Left lobe of liver (tissue), 2 donors: ENCODE data around the gene DCP1A. TPM values are rescaled to one million over a fixed set of nuclear protein-coding genes. Genes with fewer than 3 reads are reported as not detected.
"Not testable (repeated sequence)": the region's sequence is repeated elsewhere in the genome, so short reads cannot be mapped to it uniquely, and the experiment has no call there.

Experiments
- ATAC-seq: fragments of 200-7000 bp; cut with Tn5 transposase; one replicate; pipeline ENCODE4 v1.9.1; 2020; ENCODE audit warnings: mild to moderate bottlenecking, moderate library complexity
- DNase-seq: peaks from one replicate; pipeline ENCODE4 v3.0.0-alpha.2; 2020; ENCODE audit warnings: low spot score
- total RNA-seq: library from RNA; stranded (reverse); gene quantifications from one replicate; pipeline ENCODE4 v1.2.1, GENCODE V29; 2021
- donor health status: DM: no; HTN: no; CAD: no; lungs with moderate emphysema.
- donor health status: DM: no; HTN: yes; CAD: no.

The DCP1A gene
- total RNA-seq, 1 donor from 2014 or later: 5.9 TPM

DNA sequence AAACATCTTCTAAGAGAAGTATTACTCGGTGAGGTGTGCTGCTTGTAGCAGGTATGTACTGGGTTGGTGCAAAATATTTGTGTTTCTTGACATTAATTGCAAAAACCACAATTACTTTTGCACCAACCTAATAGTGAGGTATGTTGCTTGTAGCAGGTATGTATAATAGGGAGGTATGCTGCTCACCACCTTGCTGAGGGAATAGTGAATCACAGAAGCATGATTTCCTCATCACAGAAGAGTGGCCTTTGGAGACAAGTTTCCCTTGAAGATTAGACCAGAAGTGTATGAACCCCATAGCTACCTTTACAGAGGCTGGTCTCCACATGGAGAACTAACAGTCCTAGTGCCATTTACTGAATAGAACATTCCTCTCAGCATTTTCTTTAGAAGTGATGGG is 15.5 kb downstream of the DCP1A start:
- no peak for DNase-seq
- no peak for ATAC-seq

DNA sequence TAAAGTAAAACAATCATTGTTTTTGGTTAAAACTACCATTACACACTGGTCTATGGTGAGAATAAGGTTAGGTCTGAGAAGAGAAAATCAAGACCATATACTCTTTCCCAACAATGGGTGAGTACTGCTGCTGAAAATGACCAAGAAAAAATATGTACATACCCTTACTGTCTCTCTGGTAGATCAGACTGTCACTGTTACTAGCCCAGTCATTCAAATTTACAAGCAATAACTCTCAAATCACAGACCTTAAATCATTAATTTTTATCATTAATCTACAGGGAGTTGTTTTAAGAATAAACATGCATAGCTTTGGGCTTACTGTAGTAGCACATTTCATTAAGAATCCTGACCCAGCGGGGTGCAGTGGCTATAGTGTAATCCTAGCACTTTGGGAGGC is 17.4 kb downstream of the DCP1A start:
- no peak for DNase-seq
- ATAC-seq: no peak

DNA sequence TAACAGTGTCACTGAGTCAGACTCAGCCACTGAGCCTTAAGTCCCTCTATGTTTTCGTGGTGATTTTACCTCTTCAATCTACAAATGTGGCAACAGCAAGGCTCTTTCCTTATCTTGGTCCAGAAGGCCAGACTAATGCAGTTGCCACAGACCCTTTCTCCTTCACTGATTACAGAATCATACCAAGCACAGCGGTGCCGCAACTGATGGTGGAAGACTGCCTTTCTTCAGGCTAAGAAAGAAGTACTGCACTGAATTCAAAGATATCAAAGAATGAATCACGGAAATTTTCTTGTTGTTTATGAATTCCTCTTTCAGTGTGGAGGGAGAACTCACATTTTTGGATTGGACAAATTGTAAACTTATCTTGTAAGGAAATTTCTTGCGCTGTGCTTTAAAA is 18.6 kb downstream of the DCP1A start:
- DNase-seq (no peak), ATAC-seq (no peak)

DNA sequence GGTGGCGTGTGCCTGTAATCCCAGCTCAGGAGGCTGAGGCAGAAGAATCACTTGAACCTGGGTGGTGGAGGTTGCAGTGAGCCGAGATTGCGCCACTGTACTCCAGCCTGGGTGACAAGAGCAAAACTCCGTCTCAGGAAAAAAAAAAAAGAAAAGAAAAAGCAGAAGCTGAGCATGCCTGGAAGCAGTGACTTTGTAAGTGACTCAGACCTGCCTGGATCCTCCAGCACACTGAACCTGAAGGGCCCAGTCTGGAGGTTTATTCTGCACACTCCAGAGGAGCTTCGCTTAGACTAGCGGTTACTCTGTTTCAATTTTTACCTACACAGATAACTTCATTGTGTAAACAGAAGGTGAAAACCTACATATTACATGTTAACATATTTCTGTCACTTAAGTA is 19.4 kb downstream of the DCP1A start:
- ATAC-seq, DNase-seq: not testable (repeated sequence)

DNA sequence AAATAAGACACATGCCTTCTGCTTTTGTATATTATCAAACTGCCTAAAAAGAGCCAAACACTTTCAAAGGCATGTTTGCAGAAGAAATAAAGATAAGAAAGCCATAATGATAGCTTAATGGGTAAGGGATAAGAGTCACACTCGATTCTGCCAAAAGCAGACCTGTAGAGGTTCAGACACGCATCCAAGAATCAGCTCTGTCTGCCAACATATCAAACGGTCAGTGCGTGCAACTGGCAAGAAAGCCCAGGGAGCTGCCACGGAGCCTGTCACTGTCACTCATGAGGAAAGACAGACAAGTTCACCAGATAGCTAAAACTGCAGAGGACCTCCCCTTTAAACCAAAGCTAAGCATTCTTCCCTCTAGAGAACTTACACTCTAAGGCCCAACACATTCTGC is 23.2 kb downstream of the DCP1A start:
- DNase-seq (no peak), ATAC-seq (peak; percentile 60)

DNA sequence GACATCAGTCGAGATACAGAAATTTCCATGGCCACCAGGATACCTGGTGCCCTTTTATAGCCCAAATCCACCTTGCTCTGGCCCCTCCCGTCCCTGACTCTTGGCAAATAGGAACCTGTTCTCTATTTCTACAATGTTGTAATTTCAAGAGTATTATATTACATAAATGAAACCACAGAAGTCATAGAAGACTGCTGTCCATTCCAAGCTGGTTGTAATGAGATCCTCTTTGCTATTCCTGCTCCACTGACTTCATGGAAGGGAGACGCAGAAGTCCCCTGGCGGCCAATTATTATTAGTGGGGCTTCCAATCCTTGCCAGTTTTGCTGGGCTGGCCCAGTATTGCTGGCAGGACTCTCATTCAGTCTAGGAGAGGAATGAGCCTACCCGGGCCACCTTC is 26.6 kb downstream of the DCP1A start:
- DNase-seq: no peak

DNA sequence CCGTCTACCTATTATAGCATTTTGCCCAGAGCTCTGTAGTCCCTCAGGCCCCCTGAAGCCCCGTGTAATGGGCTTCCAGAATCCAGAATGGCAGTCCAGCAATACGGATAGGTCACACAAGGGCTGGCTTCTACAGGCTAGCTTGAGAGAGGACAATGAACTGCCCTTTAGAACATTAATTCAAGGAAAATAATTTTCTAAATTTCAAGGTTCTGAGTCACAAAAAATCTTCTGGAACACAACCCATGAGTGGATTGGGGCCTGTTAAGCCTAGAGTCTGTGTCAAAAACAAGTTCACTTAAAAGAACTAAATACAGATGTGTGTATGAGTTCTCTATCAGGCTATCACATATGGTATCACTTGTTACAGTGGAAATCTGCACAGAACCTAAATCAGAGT is 28.8 kb downstream of the DCP1A start:
- no peak for DNase-seq
- no peak for ATAC-seq

More for the DNA sequence above, 26.6 kb downstream of the DCP1A start:
- no peak for ATAC-seq

DNA sequence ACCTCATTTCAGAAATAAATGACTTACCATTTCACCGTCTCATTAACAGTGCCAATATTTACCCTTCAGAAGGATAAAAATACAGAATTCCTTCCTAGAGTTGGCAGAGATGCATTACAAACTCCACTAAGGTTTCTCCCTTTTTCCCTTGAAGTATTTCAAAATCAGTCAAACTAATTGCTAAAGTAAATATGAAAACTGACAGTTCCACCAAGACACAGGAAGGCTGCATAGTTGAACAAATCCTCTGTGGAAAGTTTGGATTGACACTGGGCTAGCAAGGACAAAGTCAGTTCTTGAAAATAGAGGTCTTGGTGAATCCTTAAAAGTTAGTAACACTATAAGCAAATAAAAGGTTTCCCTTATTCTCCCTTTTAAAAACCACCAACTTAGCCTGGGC is 34.5 kb downstream of the DCP1A start:
- no peak for ATAC-seq

DNA sequence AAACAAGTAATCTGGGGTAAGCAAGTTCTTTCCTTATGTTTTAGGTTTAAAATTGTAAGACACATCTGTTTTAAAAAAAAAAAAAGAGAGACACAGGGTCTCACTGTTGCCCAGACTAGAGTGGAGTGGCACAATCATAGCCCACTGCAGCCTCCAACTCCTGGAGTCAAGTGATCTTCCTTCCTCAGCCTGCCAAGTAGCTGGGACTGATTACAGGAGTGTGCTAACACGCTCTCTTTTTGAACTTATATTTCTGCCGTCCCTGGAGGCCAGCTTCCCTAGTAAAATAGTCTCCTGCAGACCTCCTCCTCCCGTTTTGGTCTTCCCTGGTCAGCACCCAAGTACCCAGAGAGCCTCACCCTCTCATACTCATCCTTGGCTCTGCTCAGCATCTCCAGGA is 35.5 kb downstream of the DCP1A start:
- DNase-seq (no peak), ATAC-seq (no peak)

More for the DNA sequence above, 34.5 kb downstream of the DCP1A start:
- no peak for DNase-seq

DNA sequence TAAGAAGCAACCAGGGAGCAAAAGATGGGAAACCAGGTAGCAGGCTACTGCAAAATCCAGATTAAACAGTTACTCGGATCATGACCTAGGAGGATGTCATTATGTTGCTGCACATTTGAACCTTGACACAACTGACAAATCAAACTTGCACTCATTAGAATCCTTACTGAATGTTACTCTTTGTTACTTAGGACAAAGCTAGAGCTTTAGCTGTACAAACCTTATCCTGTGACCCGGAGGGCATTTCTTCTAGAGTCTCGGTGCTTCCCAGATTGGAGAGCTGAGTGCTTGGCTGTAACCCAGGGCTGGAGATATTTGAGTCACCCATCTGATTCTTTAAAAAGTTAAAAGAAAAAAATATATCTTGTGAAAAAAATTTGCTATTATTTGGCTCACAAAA is 43.4 kb downstream of the DCP1A start:
- DNase-seq (no peak), ATAC-seq (peak; percentile 68)

DNA sequence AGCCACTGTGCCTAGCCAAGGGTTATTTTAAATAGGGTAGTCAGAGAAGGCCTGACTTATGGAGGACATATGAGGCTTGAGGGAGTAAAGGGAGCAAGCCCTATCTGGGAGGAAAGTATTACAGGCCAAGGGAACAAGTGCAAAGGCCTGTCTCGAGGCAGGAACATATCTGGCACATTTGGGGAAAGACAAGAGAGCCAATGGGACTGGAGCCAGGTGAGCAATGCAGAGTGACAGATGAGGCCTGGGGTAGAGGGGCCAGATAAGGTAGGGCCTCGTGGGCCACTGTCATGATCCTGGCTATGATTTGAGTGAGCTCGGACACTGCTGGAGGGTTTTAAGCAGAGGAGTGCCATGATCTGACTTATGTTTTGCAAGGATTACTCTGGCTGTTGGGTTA is 43.8 kb downstream of the DCP1A start:
- peak; percentile 57 for DNase-seq

DNA sequence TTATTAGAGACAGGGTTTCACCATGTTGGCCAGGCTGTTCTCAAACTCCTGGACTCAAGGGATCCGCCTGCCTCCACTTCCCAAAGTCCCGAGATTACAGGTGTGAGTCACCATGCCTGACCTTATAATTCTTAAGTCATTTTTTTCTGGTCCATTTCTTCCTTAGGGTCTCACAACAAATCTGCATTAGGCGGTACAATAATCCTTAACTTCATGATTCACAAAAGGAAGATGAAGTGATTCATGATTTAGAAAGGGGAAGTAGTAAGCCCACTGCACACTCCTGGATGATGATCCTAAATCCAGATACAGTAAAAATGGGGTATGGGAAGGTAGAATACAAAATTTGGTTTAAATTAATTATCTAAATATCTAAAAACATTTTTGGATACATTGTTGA is 46.5 kb downstream of the DCP1A start:
- DNase-seq: no peak
- ATAC-seq: no peak

More for the DNA sequence above, 43.8 kb downstream of the DCP1A start:
- ATAC-seq: peak; percentile 78

DNA sequence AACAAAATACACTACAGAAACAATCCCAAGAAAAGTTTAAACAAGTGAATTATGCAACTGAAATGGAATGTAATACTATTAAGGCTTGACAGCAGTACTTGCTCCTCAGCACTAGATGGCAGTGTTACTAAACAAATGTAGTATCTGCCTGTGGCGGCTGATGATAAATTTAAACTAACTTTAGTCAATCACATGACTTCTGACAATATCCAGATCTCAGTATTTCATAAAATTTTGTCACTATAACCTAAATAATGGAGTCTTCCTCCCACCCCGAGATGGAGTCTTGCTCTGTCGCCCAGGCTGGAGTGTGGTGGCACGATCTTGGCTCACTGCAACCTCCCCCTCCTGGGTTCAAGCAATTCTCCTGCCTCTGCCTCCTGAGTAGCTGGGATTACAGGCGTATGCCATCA is 47.7 kb downstream of the DCP1A start:
- DNase-seq: not testable (repeated sequence)
- peak; percentile 83 for ATAC-seq

DNA sequence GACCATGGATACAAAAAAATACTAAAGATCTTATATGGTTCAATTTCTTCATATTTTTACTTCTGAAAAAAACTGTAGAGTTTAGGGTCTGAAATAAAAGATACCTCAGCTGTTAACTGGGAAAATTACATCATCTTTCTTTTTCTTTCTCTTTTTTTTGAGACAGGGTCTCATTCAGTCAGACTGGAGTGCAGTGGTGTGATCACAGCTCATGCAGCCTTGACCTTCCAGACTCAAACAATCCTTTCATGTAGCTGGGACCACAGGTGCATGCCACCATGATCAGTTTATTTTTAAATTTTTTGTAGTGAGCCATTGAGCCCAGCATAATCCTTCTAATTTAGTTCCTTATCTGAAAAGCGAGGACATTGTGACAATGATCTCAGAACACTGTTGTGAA is 51.9 kb downstream of the DCP1A start:
- ATAC-seq (no peak), DNase-seq (no peak)

DNA sequence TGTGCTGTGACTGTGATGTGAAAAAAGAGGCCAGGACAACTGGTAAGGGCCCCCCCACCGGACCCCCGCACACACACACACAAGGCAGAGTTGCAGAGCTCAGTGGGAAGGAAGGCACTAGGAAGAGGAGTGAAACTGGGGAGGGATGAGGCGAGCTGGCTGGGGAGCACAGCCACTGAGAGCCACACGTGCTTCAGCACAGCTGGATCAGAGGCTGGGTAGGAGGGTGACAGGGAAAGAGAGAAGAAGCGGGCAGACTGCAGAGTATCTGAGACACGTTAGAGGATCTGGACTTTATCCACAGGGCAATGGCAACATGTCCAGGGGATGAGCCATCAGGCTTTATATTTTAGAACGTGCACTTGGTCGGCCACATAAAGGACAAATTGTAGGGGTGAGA is 53.5 kb downstream of the DCP1A start:
- ATAC-seq (no peak), DNase-seq (no peak)

DNA sequence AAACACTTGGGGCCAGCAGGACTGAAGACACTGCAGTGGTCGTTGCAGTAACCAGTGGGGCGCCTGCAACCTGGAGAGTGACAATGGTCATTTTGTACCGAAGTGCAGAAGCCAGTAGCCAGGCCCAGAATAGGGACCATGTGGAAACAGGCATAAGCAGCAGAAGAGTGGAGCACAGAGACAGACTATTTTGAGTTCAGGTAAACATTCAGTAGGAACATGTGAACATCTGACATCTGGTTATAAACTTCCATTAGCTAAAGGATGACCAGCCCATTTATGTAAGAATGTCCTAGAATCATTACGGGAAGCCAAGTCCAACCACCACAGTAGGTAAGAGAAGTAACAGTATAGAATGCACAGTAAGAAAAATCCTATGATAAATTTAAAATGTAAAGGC is 59.1 kb downstream of the DCP1A start:
- ATAC-seq (no peak), DNase-seq (no peak)

DNA sequence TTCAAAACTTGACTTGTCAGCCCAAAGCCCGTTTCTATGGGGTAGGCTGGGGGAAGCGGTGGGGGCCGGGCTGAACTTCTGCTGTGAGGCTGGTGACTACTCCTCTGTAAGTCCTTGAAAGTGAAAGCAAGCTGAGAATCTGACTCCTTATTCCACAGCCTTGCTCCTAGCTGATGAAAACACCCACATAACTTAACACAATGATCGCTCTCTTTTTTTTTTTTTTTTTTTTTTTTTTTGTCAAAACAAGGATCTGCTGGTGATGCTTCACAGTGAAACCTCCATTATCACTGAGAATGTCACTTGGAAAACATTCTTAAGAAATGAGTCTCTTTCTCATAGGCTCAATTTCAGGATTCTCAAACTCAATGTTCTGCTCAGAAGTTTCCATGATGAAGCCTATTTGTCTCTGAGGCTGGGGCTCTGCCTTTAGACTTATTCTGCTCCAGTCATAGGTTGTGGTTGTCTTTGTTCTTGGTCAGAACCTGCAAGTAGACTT is 60.2 kb downstream of the DCP1A start:
- DNase-seq: no peak
- ATAC-seq: peak; percentile 39

DNA sequence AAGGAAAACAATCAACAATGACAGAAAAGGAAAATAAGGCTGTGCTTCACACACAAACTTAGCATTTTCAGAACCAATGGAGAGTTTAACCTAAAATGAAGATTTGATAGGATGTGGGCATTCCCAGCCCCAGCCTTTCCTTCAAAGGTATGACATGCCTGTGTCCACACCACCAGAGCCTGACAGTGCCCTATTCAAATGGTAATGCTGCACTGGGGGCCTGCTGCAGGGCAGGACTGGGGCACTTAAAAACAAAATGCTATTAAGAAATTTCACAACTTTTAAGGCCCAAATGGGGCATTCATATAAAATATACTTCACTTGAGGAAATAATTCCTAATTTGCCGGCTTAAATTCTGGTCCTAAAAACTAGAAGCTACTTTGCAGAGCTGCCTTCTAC is 60.6 kb downstream of the DCP1A start:
- DNase-seq (no peak), ATAC-seq (no peak)

DNA sequence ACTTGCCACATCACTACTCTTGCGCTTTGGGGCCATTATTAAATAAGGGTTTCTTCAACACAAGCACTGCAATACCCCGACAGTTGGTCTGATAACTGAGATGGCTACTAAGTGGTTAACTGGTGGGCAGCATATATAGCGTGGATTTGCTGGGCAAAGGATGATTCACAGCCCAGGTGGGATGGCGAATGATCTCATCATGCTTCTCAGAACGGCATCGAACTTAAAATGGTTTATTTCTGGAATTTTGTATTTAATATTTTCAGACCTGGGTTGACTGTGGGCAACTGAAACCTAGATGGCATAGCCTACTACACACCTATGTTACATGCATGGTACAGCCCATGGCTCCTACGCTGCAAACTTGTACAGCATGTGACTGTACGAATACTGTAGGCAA is 64.8 kb downstream of the DCP1A start:
- DNase-seq: no peak
- no peak for ATAC-seq

DNA sequence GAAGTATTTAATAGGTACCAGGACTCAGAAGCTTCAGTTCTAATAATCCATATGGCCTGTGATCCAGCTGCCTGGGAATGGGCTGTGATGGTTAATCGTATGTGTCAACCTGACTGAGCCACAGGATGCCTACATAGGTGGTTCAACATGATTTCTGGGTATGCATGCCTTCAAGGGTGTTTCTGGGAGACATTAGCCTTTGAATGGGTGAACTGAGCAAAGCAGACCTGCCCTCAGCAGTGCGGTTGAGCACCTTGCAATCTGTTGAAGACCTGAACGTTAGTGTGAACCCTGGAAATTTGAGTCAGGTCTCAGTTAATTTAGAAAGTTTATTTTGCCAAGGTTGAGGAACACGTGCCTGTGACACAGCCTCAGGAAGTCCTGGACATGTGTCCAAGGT is 68.7 kb downstream of the DCP1A start:
- DNase-seq: no peak
- ATAC-seq: no peak

DNA sequence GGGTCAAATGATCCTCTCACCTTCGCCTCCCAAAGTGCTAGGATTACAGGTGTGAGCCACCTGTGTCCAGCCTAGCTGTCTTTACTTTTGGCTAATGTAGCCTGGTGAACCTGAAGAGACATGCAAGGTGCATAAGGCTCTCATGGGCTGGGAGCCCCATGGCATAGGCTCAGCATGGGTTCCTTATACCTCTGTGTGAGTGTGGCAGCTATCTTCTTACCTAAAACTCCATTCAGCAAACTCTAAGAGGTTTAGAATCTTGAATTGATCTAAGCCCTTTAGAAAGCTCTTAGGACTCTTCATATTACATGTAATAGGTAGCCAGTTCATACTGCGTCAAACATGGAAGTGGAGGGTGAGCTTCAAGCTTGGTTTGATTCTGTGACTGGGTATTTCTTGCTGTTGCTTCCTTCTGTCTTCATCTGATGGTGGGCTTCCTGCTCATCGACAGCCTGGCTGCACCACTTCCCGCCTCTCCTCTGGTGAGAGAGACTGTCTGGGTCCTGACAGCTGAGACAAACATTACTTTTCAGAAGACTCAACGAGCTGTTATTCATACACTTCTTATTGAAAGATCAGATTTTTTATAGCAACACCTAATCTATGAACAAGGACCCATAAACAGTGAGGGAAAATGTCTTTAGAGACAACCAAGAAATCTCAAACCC is 72.3 kb downstream of the DCP1A start:
- no peak for DNase-seq
- no peak for ATAC-seq

DNA sequence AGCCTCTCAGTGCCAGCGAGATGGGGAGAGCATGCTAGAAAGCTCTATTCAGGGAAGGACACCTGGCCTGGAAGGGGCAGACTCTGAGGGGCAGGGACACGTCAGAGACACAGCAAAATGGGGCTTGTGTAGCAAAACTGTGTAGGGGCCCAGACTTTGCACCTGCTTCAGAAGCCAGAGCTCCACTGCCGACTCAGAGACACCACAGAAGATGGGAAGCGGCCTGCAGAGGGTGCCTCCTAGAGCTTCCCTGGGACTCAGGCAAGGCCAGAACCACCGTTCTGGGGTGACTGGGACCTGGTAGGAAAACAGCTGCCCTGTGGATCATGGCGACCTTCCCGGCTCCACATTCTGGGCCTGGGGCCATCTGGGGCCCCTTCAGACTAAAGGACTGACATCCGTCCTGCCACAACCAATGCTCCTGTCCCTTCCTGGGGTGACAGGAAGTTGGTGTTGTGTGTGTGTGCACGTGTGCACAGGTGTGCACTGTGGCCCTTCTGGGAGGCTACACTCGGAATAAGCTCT is 74.1 kb downstream of the DCP1A start:
- ATAC-seq (no peak), DNase-seq (no peak)
